ENCODE data around the gene DPH7. TPM values are rescaled to one million over a fixed set of nuclear protein-coding genes. Genes with fewer than 3 reads are reported as not detected.

DPH7 gene
- total and polyA plus RNA-seq, 2 of the 8 experiments (the other 6 are each of a cell fraction or from before 2014, with no cell fraction given) = 44.6 to 45.5 TPM

DNA sequence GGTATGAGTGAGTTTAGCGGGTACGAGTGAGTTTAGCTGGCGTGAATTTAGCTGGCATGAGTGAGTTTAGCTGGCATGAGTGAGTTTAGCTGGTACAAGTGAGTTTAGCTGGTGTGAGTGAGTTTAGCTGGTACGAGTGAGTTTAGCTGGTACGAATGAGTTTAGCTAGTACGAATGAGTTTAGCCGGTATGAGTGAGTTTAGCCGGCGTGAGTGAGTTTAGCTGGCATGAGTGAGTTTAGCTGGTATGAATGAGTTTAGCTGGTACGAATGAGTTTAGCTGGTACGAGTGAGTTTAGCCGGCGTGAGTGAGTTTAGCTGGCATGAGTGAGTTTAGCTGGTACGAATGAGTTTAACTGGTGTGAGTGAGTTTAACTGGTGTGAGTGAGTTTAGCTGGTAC is 69.5 kb downstream of the DPH7 start:
- Histone ChIP-seq H2AK5ac (ENCODE audit: low read depth, low read length) (no peak overlapping the region), H3K27me3 (replicated peaks in 1 of 4; ENCODE audit: control insufficient read depth in 3 of 4, extremely low read depth in 1 of 4, insufficient read depth in 3 of 4, low read length in 3 of 4) (no peaks in the 10 kb centered on the region), H3K9ac (replicated peaks in 1 of 4; ENCODE audit: extremely low read depth in 1 of 4, low read depth in 3 of 4, low read length in 3 of 4) (no peak overlapping the region), H3K27ac (ENCODE audit: low read depth, low read length) (no peak overlapping the region), H3K9me3 (ENCODE audit: insufficient read depth in 2 of 2, low read depth in 1 of 2, low read length in 1 of 2) (peaks cover 0 to 20% of the 10 kb centered on the region in 2 experiments; a peak in 1 of 4 replicates), H2BK5ac (ENCODE audit: low read depth, low read length) (no peak overlapping the region), H4K20me1 (replicated peaks in 1 of 2; ENCODE audit: control insufficient read depth in 1 of 2, insufficient read depth in 2 of 2, low read length in 2 of 2) (no peaks in the 10 kb centered on the region), H3K14ac (ENCODE audit: insufficient read length) (no peak overlapping the region), H4K91ac (replicated peaks; ENCODE audit: insufficient read length, low read length) (no peak overlapping the region), H4K8ac (ENCODE audit: extremely low read depth, insufficient read depth, low read length) (no peak overlapping the region), H3K4me3 (ENCODE audit: extremely low read depth in 1 of 4, insufficient read depth in 2 of 4, low read depth in 3 of 4, low read length in 4 of 4) (no peak overlapping the region), H2AFZ (ENCODE audit: low read length) (no peak overlapping the region), H3K4me1 (replicated peaks in 1 of 4; ENCODE audit: control insufficient read depth in 3 of 4, insufficient read depth in 4 of 4, low read length in 3 of 4) (no peaks in the 10 kb centered on the region), H4K5ac (ENCODE audit: insufficient read length, low read depth, low read length) (no peak overlapping the region), H3K79me2 (ENCODE audit: control insufficient read depth in 1 of 2, insufficient read depth in 2 of 2, low read length in 2 of 2) (no peaks in the 10 kb centered on the region), H3K4me2 (ENCODE audit: insufficient read depth in 1 of 2, low read depth in 2 of 2, low read length in 2 of 2) (no peak overlapping the region), H3K36me3 (ENCODE audit: control insufficient read depth in 2 of 4, insufficient read depth in 4 of 4, low read length in 3 of 4) (no peaks in the 10 kb centered on the region), H3K18ac (ENCODE audit: extremely low read depth, low read length) (no peak overlapping the region), H2BK12ac (ENCODE audit: low read depth, low read length) (no peak overlapping the region), H2BK20ac (ENCODE audit: low read length) (no peak overlapping the region), H3K23ac (ENCODE audit: insufficient read length) (no peak overlapping the region), H2BK15ac (ENCODE audit: low read length) (no peak overlapping the region), H3K23me2 (ENCODE audit: low read depth, low read length) (0 out of 2 replicates have a peak, but pooled peaks cover 2% of the 10 kb centered on the region), H3K56ac (replicated peaks; ENCODE audit: insufficient read length, low read depth, low read length) (no peak overlapping the region), H2BK120ac (replicated peaks; ENCODE audit: low read depth, low read length) (no peak overlapping the region), H3K79me1 (ENCODE audit: low read depth, low read length) (peaks cover 2% of the 10 kb centered on the region), H3K4ac (replicated peaks; ENCODE audit: insufficient read length, low read depth, low read length) (peak overlapping the region; percentile 38)
- ChIA-PET CTCF (ENCODE audit: partially characterized antibody) (interaction anchor here (0.6 to 2.2 kb wide), 22 partner anchors 10 to 970 kb away, joined by 3 to 9 read pairs (median 4); no protein-coding TSS in a partner anchor), POLR2A (ENCODE audit: partially characterized antibody) (interaction anchor here (1.2 kb wide), 1 partner anchor 267 kb away, joined by 4 read pairs; no protein-coding TSS in a partner anchor)
- no peak for DNase-seq (ENCODE audit: low read depth in 1 of 2, low spot score in 2 of 2)
- no peak for FAIRE-seq
- WGBS, 2 experiments (ENCODE audit: extremely low coverage in 1 of 2, insufficient coverage in 1 of 2, insufficient read length in 1 of 2, insufficient replicate concordance in 2 of 2, low coverage in 1 of 2, low lambda C conversion rate in 2 of 2, missing lambda C conversion rate in 1 of 2) = 90% methylated on average over 14 of the region's 14 CpGs; no CpG with 5 or more reads in 1 of the 2 experiments
- TF ChIP-seq GTF2F1 (IDR thresholded peaks at IDR 0.05; ENCODE audit: borderline replicate concordance, low read depth, low read length) = no peak
- TF ChIP-seq, protein P1, sequence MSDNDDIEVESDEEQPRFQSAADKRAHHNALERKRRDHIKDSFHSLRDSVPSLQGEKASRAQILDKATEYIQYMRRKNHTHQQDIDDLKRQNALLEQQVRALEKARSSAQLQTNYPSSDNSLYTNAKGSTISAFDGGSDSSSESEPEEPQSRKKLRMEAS (IDR thresholded peaks at IDR 0.05) = no peak
- no peak for TF ChIP-seq NRF1 (IDR thresholded peaks at IDR 0.05; ENCODE audit: low read depth, low read length)
